ENCODE data around the gene IFT27.

- TF ChIP-seq CTCF (conservative IDR thresholded peaks at IDR 0.05) = no peak
- no peak for TF ChIP-seq ZFX (IDR thresholded peaks at IDR 0.05)
Observed at GRCh38 chr22:36823186-36823839, 47.4 kb upstream of the IFT27 start.

Data from C4-2B (cell line).